Pancreas (tissue), 10 donors: Measurements from ENCODE around the gene PEMT. TPM values are rescaled to one million over a fixed set of nuclear protein-coding genes. Genes with fewer than 3 reads are reported as not detected.

Experiments used
- ATAC-seq, 4 donors: fragments of 200-7000 bp; cut with Tn5 transposase; one replicate each; pipeline versions ENCODE4 v1.8.0 to v1.9.1; 2020; ENCODE audit warnings: mild to moderate bottlenecking in 4 of 4, moderate library complexity in 4 of 4
- DNase-seq, 6 donors: peaks; one replicate each; pipeline ENCODE4 v3.0.0-alpha.2; 2020
- FAIRE-seq: peaks from 2 replicates; lab custom pipeline; 2012; peaks lifted over from hg19 to GRCh38; lab: Jason Lieb, UNC
- H3K27ac ChIP-seq, 4 donors: fragments of 200-600 bp; sonication (generic); 1 replicate in 3 of 4; 2 replicates in 1 of 4; pipeline versions ENCODE4 v1.5.0 to v1.8.0; 2020
- H3K27me3 ChIP-seq, 4 donors: fragments of 200-600 bp; one replicate each; pipeline ENCODE4 v1.8.0; 2021
- H3K36me3 ChIP-seq, 3 donors: fragments of 200-600 bp; sonication (generic) in 1 of 3; one replicate each; pipeline versions ENCODE4 v1.5.0 to v1.8.0; 2020 to 2021
- H3K4me1 ChIP-seq, 3 donors: fragments of 200-600 bp; one replicate each; pipeline ENCODE4 v1.8.0; 2021
- H3K4me3 ChIP-seq, 4 donors: fragments of 200-600 bp; sonication (generic) in 2 of 4; one replicate each; pipeline versions ENCODE4 v1.5.0 to v1.8.0; 2020 to 2021
- H3K9me3 ChIP-seq, 4 donors: fragments of 200-600 bp; one replicate each; pipeline ENCODE4 v1.8.0; 2021
- CTCF ChIP-seq, 4 donors: fragments of 200-600 bp; sonication (generic) in 3 of 4; IDR thresholded peaks; one replicate each; pipeline versions ENCODE4 v1.5.0 to v1.8.0; 2021; ENCODE audit warnings: antibody characterized with exemption in 4 of 4
- WGBS, 2 donors: extraction: QIAGEN DNeasy Blood & Tissue Kit; methylation state at CpG; one replicate each; pipeline ENCODE4 v1.1.7; 2013; 5-methylcytosine and 5-hydroxymethylcytosine counted together
- intact Hi-C, 3 donors: fragments of 100-400 bp; cut with DNase I; formaldehyde crosslinking; loops; one replicate each; pipeline versions ENCODE4 v1.11.1 to v1.14.2; 2022
- polyA plus RNA-seq, 2 donors: library from polyadenylated mRNA; stranded (reverse); fragments of 200-250 nt; gene quantifications; one replicate each; pipeline ENCODE4 v1.2.3, GENCODE V29; 2013
- total RNA-seq, 6 donors: library from RNA; stranded (reverse); fragmentation: NEBNext Ultra II Directional in 4 of 6; extraction: Animal tissue kit (Norgen Biotek cat#: 25700) in 4 of 6; gene quantifications; one replicate each; pipeline versions ENCODE4 v1.2.1 to v1.2.4, GENCODE V29; 2021 to 2023
- donor health status: healthy with polysubstance abuse.
- donor health status: DM: no; HTN: no; CAD: no; lungs with moderate emphysema.
- donor health status: DM: no; HTN: no; CAD: no.
- donor health status: control.
- donor health status: control.
- donor health status: Bipolar disorder and iron deficiency.
- donor health status: DM: yes; HTN: yes; CAD: no.
- donor health status: DM: no; HTN: no; CAD: no.
- donor health status: DM: no; HTN: no; CAD: no.
- donor health status: DM: yes; HTN: yes; CAD: no.

PEMT gene
- total and polyA plus RNA-seq, 8 donors, result 14.8 to 109 (median 24.6) TPM

GRCh38 chr17:17508646-17509591, 82.6 kb downstream of the PEMT start:
- Histone ChIP-seq H3K27me3 (no peaks in the 10 kb centered on the region), H3K9me3 (no peaks in the 10 kb centered on the region), H3K27ac (no peak overlapping the region), H3K4me3 (no peak overlapping the region), H3K36me3 (no peaks in the 10 kb centered on the region), H3K4me1 (no peaks in the 10 kb centered on the region)
- intact Hi-C loops, result no loop called here
- peak in 2 of 6 donors; percentile 51 to 55 for DNase-seq
- 94 to 95% methylated on average over 32 to 33 of the region's 33 CpGs for WGBS, 2 donors
- no peak for ATAC-seq
- FAIRE-seq, result no peak
- no peak for TF ChIP-seq CTCF (IDR thresholded peaks at IDR 0.05)

- Histone ChIP-seq H3K27ac (no peak overlapping the region), H3K36me3 (no peaks in the 10 kb centered on the region), H3K4me1 (no peaks in the 10 kb centered on the region), H3K4me3 (no peak overlapping the region), H3K27me3 (no peaks in the 10 kb centered on the region), H3K9me3 (no peaks in the 10 kb centered on the region)
- FAIRE-seq (no peak), ATAC-seq (no peak), DNase-seq (peak in 3 of 6 donors; percentile 15 to 50 (median 44))
- intact Hi-C loops, result no loop called here
- TF ChIP-seq CTCF (IDR thresholded peaks at IDR 0.05), result no peak
- 86 to 89% methylated on average over 11 of the region's 11 CpGs for WGBS, 2 donors
Measured at GRCh38 chr17:17508019-17508535, 83.4 kb downstream of the PEMT start.

- intact Hi-C loops, result no loop called here
- no peaks in the 10 kb centered on the region for H3K27me3 ChIP-seq
- no peak for FAIRE-seq
- no peaks in the 10 kb centered on the region for H3K4me1 ChIP-seq
- no peak for TF ChIP-seq CTCF (IDR thresholded peaks at IDR 0.05)
- no peak overlapping the region for H3K4me3 ChIP-seq
- DNase-seq, result peak in 3 of 6 donors; percentile 18 to 68 (median 59)
- no peaks in the 10 kb centered on the region for H3K36me3 ChIP-seq
- peak overlapping the region in 2 of 4 donors; percentile 71 to 79 for H3K27ac ChIP-seq
- no peaks in the 10 kb centered on the region for H3K9me3 ChIP-seq
- ATAC-seq, result peak in 2 of 4 donors; percentile 8 to 18
- WGBS, 2 donors, result 83 to 86% methylated on average over 16 of the region's 16 CpGs
Measured at GRCh38 chr17:17507465-17508011, 84.0 kb downstream of the PEMT start.

GRCh38 chr17:17506893-17507464, 84.5 kb downstream of the PEMT start:
- 60 to 73% methylated on average over 14 to 17 of the region's 17 CpGs for WGBS, 2 donors

More at GRCh38 chr17:17506893-17507464, 84.5 kb downstream of the PEMT start:
- DNase-seq, result peak in 5 of 6 donors; percentile 56 to 83 (median 73)
- Histone ChIP-seq H3K27ac (peak overlapping the region; percentile 47 to 79 (median 67)), H3K4me3 (no peak overlapping the region), H3K9me3 (no peaks in the 10 kb centered on the region), H3K36me3 (no peaks in the 10 kb centered on the region), H3K27me3 (no peaks in the 10 kb centered on the region), H3K4me1 (no peaks in the 10 kb centered on the region)
- ATAC-seq, result peak; percentile 54 to 71 (median 66)
- no peak for TF ChIP-seq CTCF (IDR thresholded peaks at IDR 0.05)
- intact Hi-C loops, result no loop called here
- no peak for FAIRE-seq
